CD4-positive, alpha-beta memory T cell (primary cell): ENCODE measurements around the gene STXBP6. TPM values are rescaled to one million over a fixed set of nuclear protein-coding genes. Genes with fewer than 3 reads are reported as not detected.

Experiments used
- CTCF ChIA-PET: fragments of 350-600 bp; sonication (Branson Sonifier 250); formaldehyde crosslinking; loops from one replicate; lab custom pipeline; 2021; ENCODE audit warnings: inconsistent platforms; ENCODE audit not compliant: partially characterized antibody; lab: Charles Lee
- POLR2A ChIA-PET: fragments of 350-600 bp; sonication (Branson Sonifier 250); formaldehyde crosslinking; loops from one replicate; lab custom pipeline; 2021; ENCODE audit not compliant: partially characterized antibody; lab: Charles Lee
- DNase-seq, 5 donors: peaks; one replicate each; pipeline versions ENCODE4 v3.0.0 to v3.0.0-alpha.2; 2020 to 2022; ENCODE audit warnings: mixed read lengths in 1 of 5
- H3K27ac ChIP-seq: one replicate; pipeline ENCODE4 v1.7.0; 2013; ENCODE audit warnings: low read depth, low read length
- H3K27me3 ChIP-seq: 2 replicates; pipeline ENCODE4 v1.7.0; 2013; ENCODE audit warnings: mild to moderate bottlenecking, low read length, moderate library complexity; ENCODE audit not compliant: insufficient read depth
- H3K36me3 ChIP-seq: 2 replicates; pipeline ENCODE4 v1.7.0; 2013; ENCODE audit warnings: mild to moderate bottlenecking, low read length, moderate library complexity; ENCODE audit not compliant: insufficient read depth
- H3K4me1 ChIP-seq: 2 replicates; pipeline ENCODE4 v1.7.0; 2013; ENCODE audit warnings: mild to moderate bottlenecking, low read length, moderate library complexity; ENCODE audit not compliant: insufficient read depth
- H3K4me3 ChIP-seq, 2 donors: one replicate each; pipeline ENCODE4 v1.7.0; 2013; ENCODE audit warnings: low read length in 2 of 2, mild to moderate bottlenecking in 1 of 2
- H3K9me3 ChIP-seq, 2 donors: one replicate each; pipeline ENCODE4 v1.7.0; 2013; ENCODE audit warnings: low read length in 2 of 2, control low read depth in 1 of 2; ENCODE audit not compliant: control insufficient read depth in 1 of 2
- H3K27ac Mint-ChIP-seq, 7 donors: one replicate each; pipeline ENCODE4 v1.8.0; 2020 to 2021; ENCODE audit warnings: mixed read lengths in 7 of 7, mild to moderate bottlenecking in 6 of 7, inconsistent platforms in 3 of 7, moderate library complexity in 3 of 7
- H3K27me3 Mint-ChIP-seq, 2 donors: one replicate each; pipeline ENCODE4 v1.8.0; 2020 to 2021; ENCODE audit warnings: mixed read lengths in 2 of 2
- H3K36me3 Mint-ChIP-seq, 2 donors: one replicate each; pipeline ENCODE4 v1.8.0; 2020 to 2021; ENCODE audit warnings: mixed read lengths in 2 of 2, inconsistent platforms in 1 of 2, mild to moderate bottlenecking in 1 of 2
- H3K4me1 Mint-ChIP-seq, 4 donors: one replicate each; pipeline ENCODE4 v1.8.0; 2020 to 2021; ENCODE audit warnings: mixed read lengths in 4 of 4, mild to moderate bottlenecking in 1 of 4
- H3K4me3 Mint-ChIP-seq, 8 donors: one replicate each; pipeline ENCODE4 v1.8.0; 2020 to 2021; ENCODE audit warnings: mixed read lengths in 8 of 8, mild to moderate bottlenecking in 7 of 8, moderate library complexity in 6 of 8, inconsistent platforms in 3 of 8
- H3K9me3 Mint-ChIP-seq, 8 donors: one replicate each; pipeline ENCODE4 v1.8.0; 2020 to 2021; ENCODE audit warnings: mixed read lengths in 8 of 8, mild to moderate bottlenecking in 5 of 8, inconsistent platforms in 3 of 8, moderate library complexity in 1 of 8
- intact Hi-C: fragments of 100-400 bp; cut with micrococcal nuclease; formaldehyde crosslinking; loops from one replicate; pipeline ENCODE4 v1.15.1; 2023
- polyA plus RNA-seq, 2 donors: library from polyadenylated mRNA; unstranded; fragments of 300-500 nt; fragmentation: Illumina TruSeq; gene quantifications; one replicate each; pipeline ENCODE4 v1.2.3, GENCODE V29; 2021
- total RNA-seq, 2 experiments: library from RNA; stranded (reverse); gene quantifications; one replicate each; pipeline ENCODE4 v1.2.3, GENCODE V29; 2021

The STXBP6 gene
- total and polyA plus RNA-seq, 4 experiments from 2014 or later: not detected

DNA sequence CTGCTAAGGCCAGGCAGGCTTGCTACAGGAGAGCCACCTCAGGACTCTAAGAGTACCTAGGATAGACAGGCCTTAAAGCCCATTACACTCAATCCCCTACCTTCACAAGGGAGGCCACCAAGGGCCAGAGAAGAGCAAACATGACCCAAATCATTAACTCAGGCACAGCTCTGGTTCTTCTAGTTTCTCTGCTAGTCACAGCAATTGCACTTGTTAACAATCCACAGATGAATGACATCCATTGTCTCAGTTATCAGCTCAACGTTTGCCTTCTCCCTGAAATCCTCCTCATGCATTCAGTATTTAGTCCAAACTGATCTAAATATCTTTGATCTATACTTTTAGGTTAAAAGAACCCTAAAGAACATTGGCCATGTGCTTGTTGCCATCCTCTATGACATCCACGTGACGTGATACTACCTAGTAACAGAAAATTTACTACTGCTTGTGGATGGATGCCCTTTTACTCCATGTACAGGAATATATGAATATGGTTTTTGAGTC is 164.5 kb downstream of the STXBP6 start:
- POLR2A ChIA-PET: no interaction called here
- CTCF ChIA-PET: no interaction called here
- DNase-seq: no peak
- Mint-ChIP-seq H3K27me3 (peaks cover 10 to 12% of the 10 kb centered on the region in 2 donors), H3K36me3 (no peaks in the 10 kb centered on the region), H3K9me3 (peaks cover 0 to 13% (median 7%) of the 10 kb centered on the region in 8 donors), H3K4me1 (no peaks in the 10 kb centered on the region), H3K4me3 (no peak overlapping the region), H3K27ac (no peak overlapping the region)
- no peaks in the 10 kb centered on the region for H3K4me1 ChIP-seq
- no peak overlapping the region for H3K27ac ChIP-seq
- no peak overlapping the region for H3K4me3 ChIP-seq
- no peaks in the 10 kb centered on the region for H3K36me3 ChIP-seq
- H3K9me3 ChIP-seq: no peaks in the 10 kb centered on the region
- intact Hi-C loops: no loop called here
- H3K27me3 ChIP-seq: no peaks in the 10 kb centered on the region

GRCh38 chr14:24883576-24883975 is 166.4 kb downstream of the STXBP6 start:
- H3K36me3 ChIP-seq: no peaks in the 10 kb centered on the region
- Mint-ChIP-seq H3K27me3 (peaks cover 6 to 14% of the 10 kb centered on the region in 2 donors), H3K4me1 (no peaks in the 10 kb centered on the region), H3K4me3 (no peak overlapping the region), H3K27ac (no peak overlapping the region), H3K9me3 (peaks cover 0 to 7% (median under 1%) of the 10 kb centered on the region in 8 donors), H3K36me3 (no peaks in the 10 kb centered on the region)
- no peaks in the 10 kb centered on the region for H3K27me3 ChIP-seq
- no peak overlapping the region for H3K27ac ChIP-seq
- intact Hi-C loops: no loop called here
- no peaks in the 10 kb centered on the region for H3K4me1 ChIP-seq
- CTCF ChIA-PET: interaction anchor here (1.1 kb wide), 1 partner anchor 31 kb away, joined by 3 read pairs; no protein-coding TSS in a partner anchor
- H3K9me3 ChIP-seq: no peaks in the 10 kb centered on the region
- H3K4me3 ChIP-seq: no peak overlapping the region
- DNase-seq: no peak
- POLR2A ChIA-PET: no interaction called here

GRCh38 chr14:24881116-24881893 is 168.6 kb downstream of the STXBP6 start:
- Histone ChIP-seq H3K4me3 (no peak overlapping the region), H3K27me3 (no peaks in the 10 kb centered on the region), H3K4me1 (no peaks in the 10 kb centered on the region), H3K36me3 (no peaks in the 10 kb centered on the region), H3K27ac (no peak overlapping the region), H3K9me3 (no peaks in the 10 kb centered on the region)
- Mint-ChIP-seq H3K27me3 (peaks cover 7 to 11% of the 10 kb centered on the region in 2 donors), H3K27ac (no peak overlapping the region), H3K4me3 (no peak overlapping the region), H3K9me3 (peaks cover 0 to 3% (median 0%) of the 10 kb centered on the region in 8 donors), H3K4me1 (no peaks in the 10 kb centered on the region), H3K36me3 (no peaks in the 10 kb centered on the region)
- ChIA-PET CTCF (no interaction called here), POLR2A (no interaction called here)
- intact Hi-C loops: no loop called here
- no peak for DNase-seq

DNA sequence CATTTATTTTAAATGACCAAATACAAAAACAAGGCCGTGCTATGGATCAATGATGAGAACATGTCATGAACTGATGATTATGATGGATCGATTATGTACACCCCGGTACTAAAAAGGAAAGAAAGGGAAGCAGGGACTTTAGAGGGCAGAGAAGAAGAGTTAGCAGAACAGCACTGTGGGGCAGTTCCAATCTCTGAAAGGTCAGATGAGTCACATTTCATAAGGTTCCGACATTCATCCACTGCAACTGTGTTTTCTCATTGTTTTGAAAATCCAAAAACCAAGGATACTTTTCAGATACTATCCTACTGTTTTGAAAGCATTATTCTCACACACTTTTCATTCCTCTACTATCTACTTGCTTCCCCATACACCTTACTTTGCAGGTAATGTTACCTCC is 169.3 kb downstream of the STXBP6 start:
- ChIA-PET POLR2A (no interaction called here), CTCF (no interaction called here)
- Mint-ChIP-seq H3K36me3 (no peaks in the 10 kb centered on the region), H3K27ac (no peak overlapping the region), H3K9me3 (peaks cover 0 to 3% (median 0%) of the 10 kb centered on the region in 8 donors), H3K4me1 (no peaks in the 10 kb centered on the region), H3K27me3 (peaks cover 7 to 12% of the 10 kb centered on the region in 2 donors), H3K4me3 (no peak overlapping the region)
- Histone ChIP-seq H3K27me3 (no peaks in the 10 kb centered on the region), H3K27ac (no peak overlapping the region), H3K9me3 (no peaks in the 10 kb centered on the region), H3K36me3 (no peaks in the 10 kb centered on the region), H3K4me3 (no peak overlapping the region), H3K4me1 (no peaks in the 10 kb centered on the region)
- DNase-seq: no peak
- intact Hi-C loops: no loop called here

DNA sequence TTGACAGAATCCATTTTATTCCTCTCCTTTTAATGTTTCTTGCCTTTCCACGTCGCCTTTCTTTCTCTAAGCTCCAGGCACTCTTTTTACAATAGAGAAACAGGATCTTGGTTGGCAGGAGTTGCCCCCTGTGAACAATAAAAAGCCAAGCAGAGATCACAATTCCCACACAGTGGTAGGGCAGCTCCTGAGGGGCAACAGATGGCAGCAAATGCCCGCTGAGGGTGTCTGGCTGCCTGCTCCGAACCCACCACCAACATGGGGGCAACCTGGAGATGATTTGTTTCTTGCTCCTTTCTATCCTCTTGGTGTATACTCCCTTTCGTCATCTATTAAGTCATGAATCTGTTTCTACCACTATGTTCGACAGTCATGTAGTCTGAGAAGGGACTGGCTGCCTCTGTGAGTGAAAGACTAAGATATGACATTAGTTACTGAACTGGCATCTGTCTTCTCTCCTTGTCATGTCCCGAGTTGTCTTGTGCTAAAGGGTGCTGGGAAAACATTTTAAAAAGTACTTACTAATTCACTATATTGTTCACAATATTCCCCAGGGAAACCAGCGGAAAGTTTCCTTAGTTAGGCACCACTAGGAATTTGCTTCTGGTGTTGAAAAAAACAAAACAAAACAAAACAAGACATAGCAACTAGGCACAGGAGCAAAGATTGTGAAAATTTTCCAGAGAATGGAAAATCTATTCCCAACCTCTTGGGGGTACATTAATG is 170.1 kb downstream of the STXBP6 start:
- Mint-ChIP-seq H3K27ac (no peak overlapping the region), H3K27me3 (peaks cover 7 to 19% of the 10 kb centered on the region in 2 donors), H3K4me3 (no peak overlapping the region), H3K9me3 (peaks cover 0 to 3% (median 0%) of the 10 kb centered on the region in 8 donors), H3K36me3 (no peaks in the 10 kb centered on the region), H3K4me1 (no peaks in the 10 kb centered on the region)
- CTCF ChIA-PET: no interaction called here
- POLR2A ChIA-PET: no interaction called here
- Histone ChIP-seq H3K4me3 (no peak overlapping the region), H3K9me3 (no peaks in the 10 kb centered on the region), H3K36me3 (no peaks in the 10 kb centered on the region), H3K4me1 (no peaks in the 10 kb centered on the region), H3K27me3 (no peaks in the 10 kb centered on the region), H3K27ac (no peak overlapping the region)
- intact Hi-C loops: no loop called here
- DNase-seq: no peak

DNA sequence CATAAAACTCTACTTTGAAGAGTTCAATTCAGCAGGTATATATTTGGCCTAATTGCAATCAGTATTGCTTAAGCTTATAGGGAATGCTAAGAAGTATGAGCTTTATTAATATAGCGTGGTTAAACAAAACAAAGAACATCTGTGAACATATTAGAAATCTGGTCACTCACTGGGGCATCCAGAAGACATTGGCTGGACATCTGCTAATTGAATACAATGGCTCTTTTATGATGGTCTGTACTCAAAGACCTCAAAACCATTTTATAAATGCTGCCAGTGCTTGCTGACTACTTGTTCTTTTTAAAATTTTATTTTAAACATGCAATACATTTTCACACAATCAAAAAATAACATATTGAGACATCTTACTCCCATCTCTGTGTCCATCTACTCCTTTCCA is 173.0 kb downstream of the STXBP6 start:
- DNase-seq: no peak
- Mint-ChIP-seq H3K9me3 (peaks cover 0 to 3% (median 0%) of the 10 kb centered on the region in 8 donors), H3K4me1 (no peaks in the 10 kb centered on the region), H3K27me3 (peaks cover 14 to 20% of the 10 kb centered on the region in 2 donors), H3K36me3 (no peaks in the 10 kb centered on the region), H3K27ac (no peak overlapping the region), H3K4me3 (no peak overlapping the region)
- CTCF ChIA-PET: no interaction called here
- Histone ChIP-seq H3K36me3 (no peaks in the 10 kb centered on the region), H3K4me3 (no peak overlapping the region), H3K4me1 (no peaks in the 10 kb centered on the region), H3K27ac (no peak overlapping the region), H3K9me3 (no peaks in the 10 kb centered on the region), H3K27me3 (no peaks in the 10 kb centered on the region)
- POLR2A ChIA-PET: no interaction called here
- intact Hi-C loops: no loop called here
